DND-41 (cell line): ENCODE measurements around the gene OPTC.

ENCODE experiments used
- ATAC-seq: fragments of 200-7000 bp; cut with Tn5 transposase; 3 replicates; pipeline ENCODE4 v1.9.1; 2021; ENCODE audit warnings: low read depth; ENCODE audit not compliant: insufficient read depth
- DNase-seq: peaks from one replicate; pipeline ENCODE4 v3.0.0-alpha.2; 2020
- H2AFZ ChIP-seq: 2 replicates; pipeline ENCODE4 v1.6.0; 2012; ENCODE audit warnings: low read depth, low read length
- H3K27ac ChIP-seq: 2 replicates; pipeline ENCODE4 v1.5.1; 2012; ENCODE audit warnings: low read length, inconsistent platforms
- H3K27me3 ChIP-seq: fragments of 200-600 bp; sonication (generic); 2 replicates; pipeline ENCODE4 v1.6.0; 2012; ENCODE audit warnings: low read length, mild to moderate bottlenecking, inconsistent platforms; ENCODE audit not compliant: insufficient read depth, poor library complexity
- H3K36me3 ChIP-seq: 2 replicates; pipeline ENCODE4 v1.5.1; 2012; ENCODE audit warnings: low read length, inconsistent platforms; ENCODE audit not compliant: insufficient read depth
- H3K4me1 ChIP-seq: 2 replicates; pipeline ENCODE4 v1.5.1; 2012; ENCODE audit warnings: mild to moderate bottlenecking, low read length; ENCODE audit not compliant: insufficient read depth
- H3K4me2 ChIP-seq: 2 replicates; pipeline ENCODE4 v1.6.0; 2012; ENCODE audit warnings: mild to moderate bottlenecking, moderate library complexity, low read length, inconsistent platforms; ENCODE audit not compliant: insufficient read depth
- H3K4me3 ChIP-seq, 2 experiments: fragments of 200-600 bp in 1 of 2; shearing (Covaris generic) in 1 of 2; 2 replicates each; pipeline ENCODE4 v1.5.1; 2012 to 2016; ENCODE audit warnings: inconsistent platforms in 2 of 2, low read length in 2 of 2, mild to moderate bottlenecking in 2 of 2, low read depth in 1 of 2, moderate library complexity in 1 of 2
- H3K79me2 ChIP-seq: 2 replicates; pipeline ENCODE4 v1.6.0; 2012; ENCODE audit warnings: low read length, inconsistent platforms; ENCODE audit not compliant: insufficient read depth
- H3K9ac ChIP-seq: 2 replicates; pipeline ENCODE4 v1.6.0; 2012; ENCODE audit warnings: low read depth, mild to moderate bottlenecking, inconsistent platforms, low read length, moderate library complexity
- H3K9me3 ChIP-seq: 2 replicates; pipeline ENCODE4 v1.5.1; 2012; ENCODE audit warnings: low read length, moderate library complexity, mild to moderate bottlenecking, inconsistent platforms; ENCODE audit not compliant: insufficient read depth, severe bottlenecking
- H4K20me1 ChIP-seq: 2 replicates; pipeline ENCODE4 v1.6.0; 2012; ENCODE audit warnings: low read length; ENCODE audit not compliant: insufficient read depth
- CTCF ChIP-seq: IDR thresholded peaks from 2 replicates; pipeline ENCODE4 v1.5.1; 2012; ENCODE audit warnings: borderline replicate concordance, low read length, moderate library complexity, mild to moderate bottlenecking; ENCODE audit not compliant: poor library complexity, severe bottlenecking; ENCODE audit errors: extremely low read depth
- EZH2 ChIP-seq: IDR thresholded peaks from 3 replicates; pipeline ENCODE4 v1.6.1; 2012; ENCODE audit warnings: borderline replicate concordance, low read depth, mild to moderate bottlenecking, moderate library complexity, low read length, inconsistent platforms; ENCODE audit not compliant: severe bottlenecking

The OPTC gene

GRCh38 chr1:203526572-203526971 lies 32.6 kb downstream of the OPTC start:
- no peak overlapping the region for H2AFZ ChIP-seq
- no peak overlapping the region for H3K9ac ChIP-seq
- H3K4me1 ChIP-seq, result no peaks in the 10 kb centered on the region
- no peaks in the 10 kb centered on the region for H3K36me3 ChIP-seq
- no peak for ATAC-seq
- TF ChIP-seq CTCF (no peak), EZH2 (no peak)
- no peaks in the 10 kb centered on the region for H3K27me3 ChIP-seq
- no peak overlapping the region for H3K4me2 ChIP-seq
- no peaks in the 10 kb centered on the region for H3K9me3 ChIP-seq
- H3K79me2 ChIP-seq, result no peaks in the 10 kb centered on the region
- no peak overlapping the region for H3K4me3 ChIP-seq
- H3K27ac ChIP-seq, result no peak overlapping the region
- no peaks in the 10 kb centered on the region for H4K20me1 ChIP-seq
- DNase-seq, result no peak

- no peak for ATAC-seq
- no peak overlapping the region for H3K9ac ChIP-seq
- no peaks in the 10 kb centered on the region for H3K4me1 ChIP-seq
- H2AFZ ChIP-seq, result no peak overlapping the region
- H3K4me2 ChIP-seq, result no peak overlapping the region
- TF ChIP-seq CTCF, result no peak
- TF ChIP-seq EZH2, result no peak
- no peak for DNase-seq
- no peaks in the 10 kb centered on the region for H4K20me1 ChIP-seq
- no peaks in the 10 kb centered on the region for H3K79me2 ChIP-seq
- no peaks in the 10 kb centered on the region for H3K27me3 ChIP-seq
- no peak overlapping the region for H3K4me3 ChIP-seq
- no peak overlapping the region for H3K27ac ChIP-seq
- H3K9me3 ChIP-seq, result no peaks in the 10 kb centered on the region
- no peaks in the 10 kb centered on the region for H3K36me3 ChIP-seq
Observed at GRCh38 chr1:203527013-203527412, 33.1 kb downstream of the OPTC start.

- no peaks in the 10 kb centered on the region for H3K4me1 ChIP-seq
- H3K27ac ChIP-seq, result no peak overlapping the region
- no peaks in the 10 kb centered on the region for H4K20me1 ChIP-seq
- no peaks in the 10 kb centered on the region for H3K9me3 ChIP-seq
- H3K9ac ChIP-seq, result no peak overlapping the region
- no peaks in the 10 kb centered on the region for H3K27me3 ChIP-seq
- H3K36me3 ChIP-seq, result no peaks in the 10 kb centered on the region
- H3K4me3 ChIP-seq, result no peak overlapping the region
- ATAC-seq, result no peak
- no peak for DNase-seq
- H3K79me2 ChIP-seq, result no peaks in the 10 kb centered on the region
- H3K4me2 ChIP-seq, result no peak overlapping the region
- TF ChIP-seq CTCF, result peak; percentile 29
- no peak for TF ChIP-seq EZH2
- no peak overlapping the region for H2AFZ ChIP-seq
Observed at GRCh38 chr1:203528063-203528462, 34.1 kb downstream of the OPTC start.
